Ureter (tissue), 1 donor: ENCODE data around the gene MINAR2. TPM values are rescaled to one million over a fixed set of nuclear protein-coding genes. Genes with fewer than 3 reads are reported as not detected.

Experiments
- DNase-seq: peaks from one replicate; pipeline ENCODE4 v3.0.0-alpha.2; 2020; ENCODE audit warnings: low spot score
- total RNA-seq: library from RNA; stranded (reverse); gene quantifications from one replicate; pipeline ENCODE4 v1.2.4, GENCODE V29; 2023
- donor health status: DM: yes; HTN: yes; CAD: no.

Gene MINAR2, protein sequence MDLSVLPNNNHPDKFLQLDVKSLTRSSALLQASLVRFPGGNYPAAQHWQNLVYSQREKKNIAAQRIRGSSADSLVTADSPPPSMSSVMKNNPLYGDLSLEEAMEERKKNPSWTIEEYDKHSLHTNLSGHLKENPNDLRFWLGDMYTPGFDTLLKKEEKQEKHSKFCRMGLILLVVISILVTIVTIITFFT
- not detected for total RNA-seq

GRCh38 chr5:129747572-129748407 lies at the start of gene MINAR2:
TSS of gene MINAR2 (plus strand) at chr5:129748094. CDS start at chr5:129748191, 97 bp downstream.
- DNase-seq: no peak

DNA sequence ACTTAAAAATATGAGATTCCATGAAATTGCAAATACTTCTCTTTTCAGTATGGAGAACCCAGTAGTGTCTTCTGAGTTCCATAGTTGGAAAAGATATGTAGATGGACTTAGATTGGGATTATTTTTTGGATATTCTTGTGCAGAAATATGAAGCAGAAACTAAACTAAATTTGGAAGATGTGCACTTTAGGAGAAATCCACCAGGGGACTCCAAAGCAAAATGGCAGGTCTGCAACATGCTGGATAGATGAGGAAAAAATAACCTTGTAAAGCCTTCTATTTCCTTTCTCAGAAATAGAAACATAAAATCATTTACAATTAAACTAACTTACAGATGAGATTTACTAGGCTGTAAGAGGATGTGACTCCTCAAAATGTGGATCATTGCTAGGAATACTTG lies 49.2 kb upstream of the MINAR2 start:
- no peak for DNase-seq

DNA sequence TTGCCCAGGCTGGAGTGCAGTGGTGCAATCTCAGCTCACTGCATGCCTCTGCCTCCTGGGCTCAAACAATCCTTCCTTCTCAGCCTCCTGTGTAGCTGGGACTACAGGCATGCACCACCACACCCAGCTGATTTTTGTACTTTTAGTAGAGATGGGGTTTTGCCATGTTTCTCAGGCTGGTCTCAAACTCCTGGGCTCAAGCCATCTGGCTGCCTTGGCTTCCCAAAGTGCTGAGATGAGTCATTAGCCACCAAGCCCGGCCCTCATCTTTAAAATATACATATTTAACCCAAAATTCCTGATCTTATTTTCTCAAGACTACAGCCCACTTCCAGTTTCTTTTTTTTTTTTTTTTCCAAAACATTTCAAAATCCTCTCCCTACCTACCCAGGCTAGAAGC lies 31.7 kb upstream of the MINAR2 start:
- no peak for DNase-seq

- no peak for DNase-seq
These were observed 31.2 kb upstream of the MINAR2 start for GRCh38 chr5:129716651-129717050.

- DNase-seq: no peak
These were observed 30.1 kb upstream of the MINAR2 start for GRCh38 chr5:129717751-129718310.

GRCh38 chr5:129718471-129719090 lies 29.3 kb upstream of the MINAR2 start:
- DNase-seq: no peak

DNA sequence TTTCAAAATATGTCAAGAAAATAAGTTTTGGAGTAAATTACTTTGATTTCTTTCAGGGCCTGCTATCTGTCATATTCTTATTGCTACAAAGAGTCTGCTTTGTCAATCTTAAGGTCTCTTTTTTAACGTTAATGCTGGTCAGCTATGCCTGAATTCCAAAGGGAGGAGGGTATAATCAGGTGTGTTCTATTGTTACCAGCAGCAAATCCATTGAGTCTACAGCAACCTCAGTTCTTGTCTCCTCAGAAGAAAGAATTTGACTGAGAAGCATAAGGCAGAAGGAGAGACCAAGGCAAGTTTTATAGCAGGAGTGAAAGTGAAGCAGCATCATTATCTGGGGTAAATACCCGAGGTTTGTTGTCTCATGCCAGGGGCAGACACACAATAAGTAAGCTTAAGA lies 23.7 kb upstream of the MINAR2 start:
- no peak for DNase-seq

DNA sequence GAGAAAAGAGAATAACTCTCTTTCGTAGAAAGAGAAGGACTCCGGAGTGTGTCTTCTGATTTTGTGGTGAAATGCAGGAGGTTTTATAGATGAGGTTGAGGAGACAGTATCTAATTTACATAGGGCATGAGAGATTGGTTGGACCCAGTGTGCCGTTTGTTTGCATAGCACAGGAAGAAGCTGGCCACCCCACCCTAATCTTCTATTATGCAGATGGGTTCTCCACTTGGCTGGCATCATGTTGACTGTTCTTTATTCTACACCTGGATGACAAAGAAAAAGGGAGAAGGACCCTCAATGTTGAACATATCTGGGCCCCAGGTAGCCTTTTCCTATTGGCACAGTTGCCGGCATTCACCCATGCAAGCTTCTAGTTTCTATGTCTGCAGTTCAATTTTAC lies 23.2 kb upstream of the MINAR2 start:
- no peak for DNase-seq

DNA sequence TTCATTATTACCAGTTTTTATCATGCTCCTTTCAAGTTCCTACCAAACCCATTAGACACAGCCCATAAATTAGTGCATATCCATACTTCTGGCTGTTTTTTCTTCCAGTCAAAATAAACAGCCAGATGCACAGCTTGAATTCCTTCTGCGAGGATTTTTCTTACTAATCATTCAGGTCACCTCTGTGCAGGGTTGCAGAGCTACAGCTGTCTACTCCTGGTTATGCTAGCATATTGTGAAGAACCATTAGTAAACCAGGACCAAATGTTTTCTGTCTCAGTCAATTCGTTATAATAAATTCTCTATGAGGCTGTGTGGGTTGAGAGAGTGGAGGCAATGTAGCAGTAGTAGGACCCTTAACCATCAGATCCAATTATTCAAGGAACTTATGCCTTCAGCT lies 8.1 kb upstream of the MINAR2 start:
- DNase-seq: no peak

GRCh38 chr5:129743541-129744187 lies 4.2 kb upstream of the MINAR2 start:
- DNase-seq: no peak

DNA sequence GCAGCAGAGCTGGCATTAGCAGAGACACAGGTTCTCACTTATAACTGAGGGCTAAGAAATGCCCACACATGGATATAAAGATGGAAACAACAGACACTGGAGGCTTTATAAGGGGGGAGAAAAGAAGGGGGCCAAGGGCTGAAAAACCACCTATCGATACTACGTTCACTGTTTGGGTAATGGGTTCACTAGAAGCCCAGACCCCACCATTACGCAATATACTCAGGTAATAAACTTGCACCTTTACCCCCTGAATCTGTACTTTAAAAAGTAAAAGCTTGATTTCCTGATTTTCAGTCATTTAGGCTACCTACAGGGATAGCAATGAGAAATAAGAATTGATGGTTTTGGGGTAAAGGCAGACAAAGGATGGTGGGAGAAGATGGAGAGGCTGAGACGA lies 1.9 kb upstream of the MINAR2 start:
- DNase-seq: no peak

DNA sequence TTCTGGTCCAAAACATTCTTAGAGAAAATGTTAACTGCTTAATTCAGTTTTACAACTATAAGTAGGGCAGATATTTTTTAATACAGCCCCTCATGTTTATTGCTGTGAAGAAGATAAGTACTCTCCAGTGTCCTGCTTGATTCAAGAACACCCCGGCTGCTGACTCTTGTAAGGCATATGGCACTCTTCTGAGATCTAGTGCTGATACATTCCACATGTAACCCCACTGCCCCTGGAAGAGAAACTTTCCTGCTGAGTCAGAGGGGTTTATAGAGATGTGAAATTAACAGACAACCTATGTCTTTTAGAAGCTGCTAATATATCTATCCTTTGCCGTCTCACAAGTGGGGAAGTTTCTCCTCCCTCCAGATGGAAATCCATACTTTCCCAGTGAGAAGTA lies 1.0 kb upstream of the MINAR2 start:
- no peak for DNase-seq

GRCh38 chr5:129748913-129749880 lies 1.3 kb downstream of the MINAR2 start:
- no peak for DNase-seq

DNA sequence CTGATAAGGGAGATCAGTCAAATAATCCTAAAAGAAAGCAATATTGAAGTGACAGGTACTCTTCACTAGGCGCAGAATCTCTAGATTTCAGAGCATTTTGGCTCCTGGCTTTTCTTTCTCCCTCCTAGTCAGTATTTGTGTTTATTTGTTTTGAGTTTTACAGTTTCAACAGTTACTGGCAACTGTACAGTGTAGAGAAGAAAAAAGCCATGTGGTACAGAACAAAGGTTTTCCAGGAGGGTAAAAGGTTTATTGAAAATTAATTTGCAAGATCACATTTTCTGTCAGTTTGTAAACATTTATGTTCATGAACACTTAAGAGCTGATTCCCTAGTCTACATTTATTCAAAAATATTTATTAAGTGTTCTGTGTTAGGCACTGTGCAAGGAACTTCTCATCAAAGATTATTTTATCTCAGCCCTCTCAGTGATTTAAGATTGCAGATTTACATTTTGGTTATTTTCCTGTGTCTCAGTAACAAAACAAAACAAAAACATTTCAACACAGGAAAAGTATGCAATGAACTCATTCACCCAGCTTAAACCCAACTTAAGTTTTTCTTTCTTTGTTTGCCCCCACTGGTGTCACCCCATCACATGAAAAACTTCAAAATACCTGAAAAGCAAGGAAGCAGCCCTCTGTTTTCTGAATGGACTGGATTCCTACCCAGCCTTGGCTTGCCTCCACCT lies 12.9 kb downstream of the MINAR2 start:
- DNase-seq: no peak

DNA sequence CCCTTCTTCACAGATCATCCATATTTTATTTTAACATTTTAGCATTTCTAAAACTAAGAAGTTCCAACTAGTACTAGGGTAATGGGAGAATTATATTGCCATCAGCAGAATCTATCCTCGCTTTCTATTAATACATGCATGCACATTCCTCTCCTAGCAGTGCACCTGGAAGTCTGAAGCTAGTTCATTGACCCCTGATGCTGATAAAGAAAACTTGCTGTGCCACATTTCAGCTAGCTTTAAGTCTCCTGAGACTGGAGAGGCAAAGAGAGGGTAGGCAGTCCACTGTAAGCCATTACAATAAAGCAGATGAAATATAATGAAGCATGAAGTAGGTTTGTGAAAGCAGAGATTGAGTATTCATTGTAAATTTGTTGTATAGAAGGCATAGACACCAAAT lies 15.8 kb downstream of the MINAR2 start:
- no peak for DNase-seq

GRCh38 chr5:129766798-129767197 lies 18.9 kb downstream of the MINAR2 start:
- DNase-seq: no peak

GRCh38 chr5:129767927-129768380 lies 20.1 kb downstream of the MINAR2 start:
- DNase-seq: peak; percentile 78

GRCh38 chr5:129768735-129769134 lies 20.8 kb downstream of the MINAR2 start:
- no peak for DNase-seq

GRCh38 chr5:129770024-129770820 lies 22.3 kb downstream of the MINAR2 start:
- DNase-seq: no peak
